Breast epithelium (tissue), 4 donors: ENCODE results near the gene NFE2L1. TPM values are rescaled to one million over a fixed set of nuclear protein-coding genes. Genes with fewer than 3 reads are reported as not detected.
A peak's percentile ranks its signal among the peaks of the same experiment; 100 is the strongest.

Experiments
- DNase-seq, 2 donors: peaks; one replicate each; pipeline ENCODE4 v3.0.0-alpha.2; 2019; ENCODE audit warnings: low spot score in 2 of 2
- H3K27ac ChIP-seq, 2 donors: fragments of 200-600 bp; sonication (generic) in 1 of 2; one replicate each; pipeline ENCODE4 v1.5.1; 2016 to 2019; ENCODE audit warnings: mild to moderate bottlenecking in 1 of 2
- H3K27me3 ChIP-seq, 2 donors: fragments of 200-600 bp; sonication (generic) in 1 of 2; one replicate each; pipeline versions ENCODE4 v1.5.1 to v1.6.0; 2017 to 2019; ENCODE audit warnings: control low read depth in 1 of 2, mild to moderate bottlenecking in 1 of 2
- H3K36me3 ChIP-seq: fragments of 200-600 bp; one replicate; pipeline ENCODE4 v1.5.1; 2019
- H3K4me1 ChIP-seq, 2 donors: fragments of 200-600 bp; sonication (generic); one replicate each; pipeline ENCODE4 v1.5.1; 2016 to 2019; ENCODE audit warnings: control low read depth in 1 of 2
- H3K4me3 ChIP-seq, 3 donors: fragments of 200-600 bp; sonication (generic); 1 replicate in 2 of 3; 2 replicates in 1 of 3; pipeline ENCODE4 v1.5.1; 2016 to 2019; ENCODE audit warnings: mild to moderate bottlenecking in 3 of 3, moderate library complexity in 2 of 3
- H3K9me3 ChIP-seq, 2 donors: fragments of 200-600 bp; sonication (generic) in 1 of 2; one replicate each; pipeline ENCODE4 v1.5.1; 2016 to 2019; ENCODE audit warnings: control low read depth in 1 of 2
- POLR2A ChIP-seq: fragments of 450-650 bp; IDR thresholded peaks from one replicate; pipeline ENCODE4 v1.6.1; 2016; ENCODE audit warnings: antibody characterized with exemption, mild to moderate bottlenecking, moderate library complexity
- POLR2AphosphoS5 ChIP-seq, 3 donors: sonication (generic); formaldehyde crosslinking; IDR thresholded peaks; one replicate each; pipeline ENCODE4 v1.6.1; 2017; ENCODE audit warnings: antibody characterized with exemption in 3 of 3
- intact Hi-C: fragments of 100-400 bp; cut with DNase I; formaldehyde crosslinking; loops from one replicate; pipeline ENCODE4 v1.15.1; 2023; ENCODE audit warnings: low total_unique reads
- total RNA-seq, 3 donors: library from RNA; depleted of rRNA; stranded (reverse); fragments of >200 nt; gene quantifications; one replicate each; pipeline ENCODE4 v1.1.0, GENCODE V29; 2016
- TF ChIP-seq, protein P1 (sequence below), 3 donors: fragments of 450-650 bp; IDR thresholded peaks; one replicate each; pipeline ENCODE4 v1.5.1; 2016 to 2017; ENCODE audit warnings: antibody characterized with exemption in 3 of 3, mild to moderate bottlenecking in 3 of 3, moderate library complexity in 3 of 3

Gene NFE2L1
- total RNA-seq, 3 donors from 2014 or later, result 96.4 to 278 (median 106) TPM

DNA sequence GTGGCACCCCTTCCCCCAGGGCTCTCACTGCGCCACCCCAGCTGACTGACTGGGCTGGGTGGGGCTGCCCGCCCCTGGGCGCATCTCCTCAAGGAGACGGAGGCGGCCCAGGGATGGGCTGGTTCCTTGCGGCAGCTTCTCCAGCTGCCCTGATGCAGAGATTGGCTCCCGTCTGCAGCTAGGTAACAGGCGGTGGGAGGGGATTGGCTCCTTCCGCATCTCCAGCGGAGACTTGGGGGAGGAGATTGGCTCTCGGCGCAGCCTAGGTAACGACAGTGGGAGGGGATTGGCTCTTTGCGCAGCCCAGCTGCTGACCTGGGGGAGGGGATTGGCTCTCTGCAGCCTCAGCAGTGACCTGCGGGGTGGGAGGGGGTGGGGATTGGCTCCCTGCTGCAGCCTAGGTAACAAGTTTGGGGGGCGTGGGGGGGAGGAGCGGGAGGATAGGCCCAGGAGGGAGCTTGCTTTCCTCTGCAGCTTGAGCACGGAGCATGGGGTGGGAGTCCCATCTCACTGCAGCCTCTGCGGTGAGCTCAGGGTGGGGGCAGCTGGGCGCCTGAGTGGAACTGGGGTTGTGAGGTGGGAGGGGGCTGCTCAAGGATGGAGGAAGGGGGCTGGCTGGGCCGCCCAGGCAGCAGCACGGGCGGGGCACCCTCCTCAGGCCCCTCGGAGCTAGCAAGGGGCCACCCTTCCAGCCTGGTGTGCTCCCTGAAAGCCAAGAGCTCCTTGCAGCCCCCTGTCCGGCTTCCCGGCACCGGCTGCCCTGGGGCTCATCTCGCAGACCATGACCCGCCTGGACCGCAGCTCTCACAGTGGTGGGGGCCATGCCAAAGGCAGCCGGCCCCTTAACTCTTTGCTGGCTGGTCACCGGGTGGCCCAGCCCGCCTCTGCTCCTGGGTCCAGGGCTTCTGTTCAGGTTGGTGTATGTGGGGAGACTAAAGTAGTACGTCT lies 6.4 kb downstream of the NFE2L1 start:
- no peaks in the 10 kb centered on the region for H3K9me3 ChIP-seq
- no peaks in the 10 kb centered on the region for H3K27me3 ChIP-seq
- peaks cover 37 to 40% of the 10 kb centered on the region in 2 donors for H3K4me1 ChIP-seq
- peaks cover 7% of the 10 kb centered on the region for H3K36me3 ChIP-seq
- intact Hi-C loops, result loop anchor here (5.0 kb wide), 1 partner anchor 668 kb away; the partner anchor contains the start of genes PRAC1 and PRAC2
- TF ChIP-seq, protein P1, sequence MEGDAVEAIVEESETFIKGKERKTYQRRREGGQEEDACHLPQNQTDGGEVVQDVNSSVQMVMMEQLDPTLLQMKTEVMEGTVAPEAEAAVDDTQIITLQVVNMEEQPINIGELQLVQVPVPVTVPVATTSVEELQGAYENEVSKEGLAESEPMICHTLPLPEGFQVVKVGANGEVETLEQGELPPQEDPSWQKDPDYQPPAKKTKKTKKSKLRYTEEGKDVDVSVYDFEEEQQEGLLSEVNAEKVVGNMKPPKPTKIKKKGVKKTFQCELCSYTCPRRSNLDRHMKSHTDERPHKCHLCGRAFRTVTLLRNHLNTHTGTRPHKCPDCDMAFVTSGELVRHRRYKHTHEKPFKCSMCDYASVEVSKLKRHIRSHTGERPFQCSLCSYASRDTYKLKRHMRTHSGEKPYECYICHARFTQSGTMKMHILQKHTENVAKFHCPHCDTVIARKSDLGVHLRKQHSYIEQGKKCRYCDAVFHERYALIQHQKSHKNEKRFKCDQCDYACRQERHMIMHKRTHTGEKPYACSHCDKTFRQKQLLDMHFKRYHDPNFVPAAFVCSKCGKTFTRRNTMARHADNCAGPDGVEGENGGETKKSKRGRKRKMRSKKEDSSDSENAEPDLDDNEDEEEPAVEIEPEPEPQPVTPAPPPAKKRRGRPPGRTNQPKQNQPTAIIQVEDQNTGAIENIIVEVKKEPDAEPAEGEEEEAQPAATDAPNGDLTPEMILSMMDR (IDR thresholded peaks at IDR 0.05), result no peak
- TF ChIP-seq POLR2AphosphoS5 (IDR thresholded peaks at IDR 0.05) (no peak), POLR2A (no peak)
- peak; percentile 69 to 83 for DNase-seq
- peak overlapping the region; percentile 40 to 77 (median 71) for H3K4me3 ChIP-seq
- peak overlapping the region; percentile 92 to 96 for H3K27ac ChIP-seq

DNA sequence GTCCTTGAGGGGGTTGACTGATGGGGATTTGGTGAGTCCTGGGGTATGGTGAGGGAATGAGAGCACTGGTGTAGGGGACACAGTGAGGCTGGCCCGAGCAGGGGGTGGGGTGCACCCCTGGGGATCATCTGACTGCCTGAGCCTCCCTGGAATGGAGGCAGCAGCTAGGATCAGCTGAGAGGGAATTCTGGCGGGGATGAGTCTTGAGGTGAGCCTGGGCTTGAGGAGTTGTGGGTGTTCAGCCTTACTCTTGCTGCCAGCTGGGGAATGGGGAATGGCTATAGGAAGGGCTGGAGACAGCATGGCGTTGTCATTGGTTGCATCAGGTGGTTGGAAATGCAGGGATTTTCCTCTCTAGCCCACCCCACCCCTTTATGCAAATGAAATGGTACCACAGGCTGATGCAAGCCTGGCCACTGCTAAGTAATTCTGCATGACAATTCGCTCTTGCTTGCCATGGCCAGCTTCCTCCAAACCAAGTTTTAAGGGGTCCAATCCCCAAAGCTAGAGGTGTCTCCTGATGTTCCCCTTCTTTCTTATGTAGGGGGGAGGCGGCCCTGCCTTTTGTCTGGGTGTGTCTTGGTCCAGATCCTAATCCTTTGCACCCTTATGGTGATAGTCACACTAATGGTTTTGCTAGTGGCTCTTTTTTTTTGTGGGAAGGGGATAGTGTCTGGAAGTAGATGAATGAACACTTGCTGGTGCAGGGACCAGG lies 7.5 kb downstream of the NFE2L1 start:
- Histone ChIP-seq H3K4me3 (peak overlapping the region in 1 of 3 donors; percentile 71), H3K9me3 (no peaks in the 10 kb centered on the region), H3K4me1 (peaks cover 37 to 40% of the 10 kb centered on the region in 2 donors), H3K27ac (peak overlapping the region; percentile 92 to 96), H3K36me3 (peaks cover 7% of the 10 kb centered on the region), H3K27me3 (no peaks in the 10 kb centered on the region)
- no peak for TF ChIP-seq POLR2A
- TF ChIP-seq, protein P1 (IDR thresholded peaks at IDR 0.05), result no peak
- TF ChIP-seq POLR2AphosphoS5 (IDR thresholded peaks at IDR 0.05), result no peak
- DNase-seq, result no peak
- intact Hi-C loops, result no loop called here

DNA sequence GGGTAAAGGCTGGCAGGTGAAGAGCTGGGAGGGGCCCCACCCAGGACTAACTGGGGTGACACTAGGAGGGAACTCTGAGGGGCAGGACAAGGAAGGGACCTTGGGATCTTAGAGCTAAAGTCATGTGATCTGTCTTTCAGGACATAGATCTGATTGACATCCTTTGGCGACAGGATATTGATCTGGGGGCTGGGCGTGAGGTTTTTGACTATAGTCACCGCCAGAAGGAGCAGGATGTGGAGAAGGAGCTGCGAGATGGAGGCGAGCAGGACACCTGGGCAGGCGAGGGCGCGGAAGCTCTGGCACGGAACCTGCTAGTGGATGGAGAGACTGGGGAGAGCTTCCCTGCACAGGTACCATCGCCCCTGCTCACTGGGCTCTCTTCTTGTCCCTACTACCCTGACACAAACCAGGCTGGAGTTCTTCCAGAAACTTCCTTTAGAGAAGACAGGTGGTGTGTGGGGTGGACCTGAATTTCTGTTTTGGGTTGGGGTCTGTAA lies 8.1 kb downstream of the NFE2L1 start:
- Histone ChIP-seq H3K9me3 (no peaks in the 10 kb centered on the region), H3K27ac (peak overlapping the region in 1 of 2 donors; percentile 25), H3K36me3 (peaks cover 7% of the 10 kb centered on the region), H3K27me3 (no peaks in the 10 kb centered on the region), H3K4me3 (no peak overlapping the region), H3K4me1 (peaks cover 34 to 35% of the 10 kb centered on the region in 2 donors)
- no peak for DNase-seq
- TF ChIP-seq POLR2AphosphoS5 (IDR thresholded peaks at IDR 0.05) (no peak), POLR2A (no peak)
- TF ChIP-seq, protein P1 (IDR thresholded peaks at IDR 0.05), result no peak
- intact Hi-C loops, result no loop called here

DNA sequence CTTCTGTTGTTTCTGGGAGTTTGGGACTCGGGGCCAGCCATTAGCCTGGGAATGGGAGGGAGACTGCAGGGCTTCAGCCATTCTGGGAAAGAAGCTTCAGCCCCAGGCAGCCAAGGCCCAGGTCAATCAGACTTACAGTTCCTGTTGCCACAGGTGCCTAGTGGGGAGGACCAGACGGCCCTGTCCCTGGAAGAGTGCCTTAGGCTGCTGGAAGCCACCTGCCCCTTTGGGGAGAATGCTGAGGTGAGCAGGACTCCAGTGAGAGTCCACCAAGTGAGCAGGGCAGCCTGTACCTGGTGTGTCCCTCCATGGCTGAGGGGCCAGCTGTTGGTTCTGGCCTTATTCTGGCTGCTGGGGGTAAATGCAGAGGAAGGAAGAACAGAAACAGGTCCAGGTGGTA lies 8.7 kb downstream of the NFE2L1 start:
- peak overlapping the region in 1 of 2 donors; percentile 38 for H3K27ac ChIP-seq
- H3K4me1 ChIP-seq, result peaks cover 28 to 30% of the 10 kb centered on the region in 2 donors
- H3K4me3 ChIP-seq, result no peak overlapping the region
- no peak for TF ChIP-seq POLR2AphosphoS5 (IDR thresholded peaks at IDR 0.05)
- no peak for TF ChIP-seq POLR2A
- TF ChIP-seq, protein P1 (IDR thresholded peaks at IDR 0.05), result no peak
- H3K27me3 ChIP-seq, result no peaks in the 10 kb centered on the region
- intact Hi-C loops, result no loop called here
- H3K36me3 ChIP-seq, result peaks cover 7% of the 10 kb centered on the region
- no peak for DNase-seq
- H3K9me3 ChIP-seq, result no peaks in the 10 kb centered on the region
